ENCODE results near the gene DIS3L2. TPM values are rescaled to one million over a fixed set of nuclear protein-coding genes. Genes with fewer than 3 reads are reported as not detected.
A peak's percentile ranks its signal among the peaks of the same experiment; 100 is the strongest.

Gene DIS3L2
- total RNA-seq, 4 donors from 2014 or later: 16.1 to 26.7 (median 22.0) TPM

- 56% methylated on average over 7 of the region's 11 CpGs for WGBS
- Histone ChIP-seq H3K27me3 (peaks cover 4 to 58% (median 13%) of the 10 kb centered on the region in 4 donors), H3K27ac (replicated peaks in 1 of 4) (no peak overlapping the region), H3K4me1 (peaks cover 18 to 40% (median 29%) of the 10 kb centered on the region in 4 donors), H3K36me3 (no peaks in the 10 kb centered on the region), H3K9me3 (no peaks in the 10 kb centered on the region), H3K4me3 (no peak overlapping the region)
- TF ChIP-seq POLR2AphosphoS5 (IDR thresholded peaks at IDR 0.05) (no peak), CTCF (IDR thresholded peaks at IDR 0.05) (peak in 1 of 3 experiments; percentile 7)
- DNase-seq (ENCODE audit: extremely low spot score): peak; percentile 91
- intact Hi-C loops (cut with DNase I): loop anchor here (5.0 kb wide), 1 partner anchor 212 kb away; no protein-coding TSS in a partner anchor
These were observed 31.4 kb upstream of the DIS3L2 start for GRCh38 chr2:231929961-231930592.

GRCh38 chr2:231930593-231931281, 30.8 kb upstream of the DIS3L2 start:
- TF ChIP-seq EP300 (IDR thresholded peaks at IDR 0.05) (no peak), POLR2A (IDR thresholded peaks at IDR 0.05; ENCODE audit: low read depth) (no peak), CTCF (IDR thresholded peaks at IDR 0.05) (no peak)
- Histone ChIP-seq H3K36me3 (no peaks in the 10 kb centered on the region), H3K27ac (replicated peaks in 1 of 4) (no peak overlapping the region), H3K27me3 (peaks cover 3 to 51% (median 11%) of the 10 kb centered on the region in 4 donors), H3K9me3 (no peaks in the 10 kb centered on the region), H3K4me3 (no peak overlapping the region), H3K4me1 (peaks cover 13 to 34% (median 23%) of the 10 kb centered on the region in 4 donors)
- DNase-seq (ENCODE audit: extremely low spot score): no peak
- intact Hi-C loops (cut with DNase I): no loop called here
- WGBS: 64% methylated on average over 8 of the region's 8 CpGs

- Histone ChIP-seq H3K9me3 (no peaks in the 10 kb centered on the region), H3K27ac (replicated peaks in 1 of 4) (no peak overlapping the region), H3K36me3 (no peaks in the 10 kb centered on the region), H3K27me3 (peaks cover 0 to 44% (median 7%) of the 10 kb centered on the region in 4 donors), H3K4me1 (peaks cover 5 to 26% (median 15%) of the 10 kb centered on the region in 4 donors), H3K4me3 (no peak overlapping the region)
- 90% methylated on average over 7 of the region's 7 CpGs for WGBS
- DNase-seq (ENCODE audit: extremely low spot score): no peak
- intact Hi-C loops (cut with DNase I): no loop called here
- TF ChIP-seq CTCF (IDR thresholded peaks at IDR 0.05): no peak
- no peak for TF ChIP-seq EP300 (IDR thresholded peaks at IDR 0.05)
- no peak for TF ChIP-seq POLR2A (IDR thresholded peaks at IDR 0.05; ENCODE audit: low read depth)
- no peak for TF ChIP-seq POLR2AphosphoS5 (IDR thresholded peaks at IDR 0.05)
These were observed 30.0 kb upstream of the DIS3L2 start for GRCh38 chr2:231931481-231931915.

GRCh38 chr2:231932711-231932970, 28.9 kb upstream of the DIS3L2 start:
- TF ChIP-seq EP300 (IDR thresholded peaks at IDR 0.05) (no peak), POLR2A (IDR thresholded peaks at IDR 0.05; ENCODE audit: low read depth) (no peak), POLR2AphosphoS5 (IDR thresholded peaks at IDR 0.05) (no peak), CTCF (IDR thresholded peaks at IDR 0.05) (no peak)
- peaks cover 0 to 17% (median 6%) of the 10 kb centered on the region in 4 donors for H3K4me1 ChIP-seq
- H3K4me3 ChIP-seq: no peak overlapping the region
- intact Hi-C loops (cut with DNase I): no loop called here
- H3K27ac ChIP-seq (replicated peaks in 1 of 4): no peak overlapping the region
- no peaks in the 10 kb centered on the region for H3K9me3 ChIP-seq
- no peaks in the 10 kb centered on the region for H3K36me3 ChIP-seq
- peak; percentile 77 for DNase-seq (ENCODE audit: extremely low spot score)
- H3K27me3 ChIP-seq: peaks cover 0 to 32% (median under 1%) of the 10 kb centered on the region in 4 donors
- WGBS: 94% methylated on average over 3 of the region's 3 CpGs

Data from esophagus muscularis mucosa (tissue), 4 donors.